GM23338 (cell line): Measurements from ENCODE around the gene NOP56. TPM values are rescaled to one million over a fixed set of nuclear protein-coding genes. Genes with fewer than 3 reads are reported as not detected.

Experiments used
- ATAC-seq: fragments of 200-7000 bp; cut with Tn5 transposase; 3 replicates; pipeline ENCODE4 v1.9.1; 2020
- DNase-seq: peaks from one replicate; pipeline ENCODE4 v3.0.0-alpha.2; 2015; ENCODE audit warnings: low spot score
- H2AFZ ChIP-seq: fragments of 200-600 bp; sonication (generic); 2 replicates; pipeline ENCODE4 v1.8.0; 2016; ENCODE audit warnings: antibody characterized with exemption, mild to moderate bottlenecking, moderate library complexity
- H3F3A ChIP-seq: fragments of 200-600 bp; sonication (generic); replicated peaks from 2 replicates; pipeline ENCODE4 v1.8.0; 2017; ENCODE audit warnings: antibody characterized with exemption, mixed run types, low read depth
- H3K27ac ChIP-seq: fragments of 200-600 bp; sonication (generic); 2 replicates; pipeline ENCODE4 v1.6.1; 2016; ENCODE audit warnings: low read depth
- H3K27me3 ChIP-seq: fragments of 200-600 bp; sonication (generic); 2 replicates; pipeline ENCODE4 v1.8.0; 2016; ENCODE audit warnings: mild to moderate bottlenecking, mixed run types, moderate library complexity; ENCODE audit not compliant: insufficient read depth
- H3K36me3 ChIP-seq: fragments of 200-600 bp; sonication (generic); 2 replicates; pipeline ENCODE4 v1.8.0; 2016; ENCODE audit warnings: mild to moderate bottlenecking; ENCODE audit not compliant: insufficient read depth
- H3K4me1 ChIP-seq: fragments of 200-600 bp; sonication (generic); 2 replicates; pipeline ENCODE4 v1.8.0; 2016; ENCODE audit warnings: mild to moderate bottlenecking, moderate library complexity; ENCODE audit not compliant: insufficient read depth
- H3K4me2 ChIP-seq: fragments of 200-600 bp; sonication (generic); 2 replicates; pipeline ENCODE4 v1.7.1; 2017; ENCODE audit warnings: mixed run types
- H3K4me3 ChIP-seq: fragments of 200-600 bp; sonication (generic); 2 replicates; pipeline ENCODE4 v1.6.1; 2016; ENCODE audit warnings: mixed run types
- H3K79me2 ChIP-seq: fragments of 200-600 bp; sonication (generic); replicated peaks from 2 replicates; pipeline ENCODE4 v1.8.0; 2017; ENCODE audit warnings: mild to moderate bottlenecking; ENCODE audit not compliant: insufficient read depth
- H3K9me2 ChIP-seq: fragments of 200-600 bp; sonication (generic); 2 replicates; pipeline ENCODE4 v1.8.0; 2017; ENCODE audit not compliant: insufficient read depth
- H4K20me1 ChIP-seq: fragments of 200-600 bp; sonication (generic); replicated peaks from 2 replicates; pipeline ENCODE4 v1.8.0; 2017; ENCODE audit warnings: mild to moderate bottlenecking; ENCODE audit not compliant: insufficient read depth
- H3K27ac Mint-ChIP-seq: 2 replicates; pipeline ENCODE4 v1.8.0; 2020; ENCODE audit warnings: inconsistent platforms, mild to moderate bottlenecking, moderate library complexity, mixed read lengths
- H3K27me3 Mint-ChIP-seq: 3 replicates; pipeline ENCODE4 v1.8.0; 2022; ENCODE audit warnings: low read depth, mild to moderate bottlenecking, moderate library complexity, mixed read lengths, inconsistent platforms; ENCODE audit not compliant: insufficient read depth, poor library complexity
- H3K36me3 Mint-ChIP-seq: 3 replicates; pipeline ENCODE4 v1.8.0; 2021; ENCODE audit warnings: low read depth, mild to moderate bottlenecking, inconsistent platforms, moderate library complexity, mixed read lengths
- H3K4me1 Mint-ChIP-seq: 3 replicates; pipeline ENCODE4 v1.8.0; 2020; ENCODE audit warnings: mild to moderate bottlenecking, inconsistent platforms, mixed read lengths
- H3K4me3 Mint-ChIP-seq: 3 replicates; pipeline ENCODE4 v1.8.0; 2021; ENCODE audit warnings: moderate library complexity, mild to moderate bottlenecking, inconsistent platforms, mixed read lengths
- H3K9me3 Mint-ChIP-seq: 3 replicates; pipeline ENCODE4 v1.8.0; 2020; ENCODE audit warnings: moderate library complexity, mild to moderate bottlenecking, inconsistent platforms, mixed read lengths
- CREB1 ChIP-seq: fragments of 250-450 bp; sonication (Bioruptor Pico); IDR thresholded peaks from 2 replicates; pipeline ENCODE4 v1.5.0; 2020; ENCODE audit warnings: low read depth, mild to moderate bottlenecking, moderate library complexity
- CTCF ChIP-seq, 2 experiments: fragments of 200-600 bp in 1 of 2; sonication (generic) in 1 of 2; conservative IDR thresholded peaks; 2 replicates each; pipeline versions ENCODE4 v1.5.1 to v1.6.1; 2016 to 2017; ENCODE audit warnings: antibody characterized with exemption in 2 of 2, low read depth in 2 of 2, mild to moderate bottlenecking in 2 of 2, moderate library complexity in 1 of 2
- ETS1 ChIP-seq: IDR thresholded peaks from 2 replicates; pipeline ENCODE4 v1.6.1; 2016; ENCODE audit warnings: antibody characterized with exemption
- EZH2 ChIP-seq: fragments of 200-600 bp; sonication (generic); IDR thresholded peaks from one replicate; pipeline ENCODE4 v1.8.0; 2017; ENCODE audit warnings: antibody characterized with exemption, mild to moderate bottlenecking, low read depth; ENCODE audit not compliant: unreplicated experiment
- JUNB ChIP-seq: IDR thresholded peaks from one replicate; pipeline ENCODE4 v1.6.1; 2016; ENCODE audit warnings: antibody characterized with exemption; ENCODE audit not compliant: unreplicated experiment
- POLR2AphosphoS5 ChIP-seq: IDR thresholded peaks from 2 replicates; pipeline ENCODE4 v1.6.1; 2016; ENCODE audit warnings: antibody characterized with exemption, low read depth
- REST ChIP-seq: IDR thresholded peaks from one replicate; pipeline ENCODE4 v1.6.1; 2018; ENCODE audit warnings: antibody characterized with exemption; ENCODE audit not compliant: unreplicated experiment
- STAT1 ChIP-seq: IDR thresholded peaks from one replicate; pipeline ENCODE4 v1.6.1; 2016; ENCODE audit warnings: antibody characterized with exemption; ENCODE audit not compliant: unreplicated experiment
- ZNF114 ChIP-seq: fragments of 250-450 bp; sonication (Bioruptor Pico); IDR thresholded peaks from 2 replicates; pipeline ENCODE4 v1.5.0; 2020; ENCODE audit warnings: mild to moderate bottlenecking, moderate library complexity
- ZNF331 ChIP-seq: fragments of 250-450 bp; sonication (Bioruptor Pico); IDR thresholded peaks from 2 replicates; pipeline ENCODE4 v1.5.0; 2020; ENCODE audit warnings: low read depth, mild to moderate bottlenecking, moderate library complexity
- ZNF462 ChIP-seq: fragments of 250-450 bp; sonication (Bioruptor Pico); IDR thresholded peaks from 2 replicates; pipeline ENCODE4 v1.5.0; 2020; ENCODE audit warnings: mild to moderate bottlenecking, moderate library complexity
- polyA plus RNA-seq: library from polyadenylated mRNA; unstranded; fragments of >200 nt; fragmentation: Nextera tagmentation; extraction: Ambion mirVana; gene quantifications from 2 replicates; pipeline ENCODE4 v1.2.1, GENCODE V29; 2016
- total RNA-seq: library from RNA; depleted of rRNA; stranded (reverse); fragments of >200 nt; shearing (Covaris generic); gene quantifications from 2 replicates; pipeline ENCODE4 v1.2.3, GENCODE V29; 2014

Gene NOP56
- total and polyA plus RNA-seq, 2 experiments from 2014 or later: 447 to 576 TPM

- Histone ChIP-seq H3F3A (no peaks in the 10 kb centered on the region), H3K4me3 (no peak overlapping the region), H3K27ac (no peak overlapping the region), H3K4me2 (no peak overlapping the region), H2AFZ (no peak overlapping the region), H4K20me1 (no peaks in the 10 kb centered on the region), H3K27me3 (no peaks in the 10 kb centered on the region), H3K36me3 (no peaks in the 10 kb centered on the region), H3K79me2 (no peaks in the 10 kb centered on the region), H3K9me2 (no peaks in the 10 kb centered on the region), H3K4me1 (no peaks in the 10 kb centered on the region)
- peaks cover 5% of the 10 kb centered on the region; the same call in 2 of the 3 replicates for H3K4me1 Mint-ChIP-seq
- peaks cover 28% of the 10 kb centered on the region for H3K9me3 Mint-ChIP-seq
- TF ChIP-seq ZNF331 (CRISPR knock-in tag): no peak
- TF ChIP-seq EZH2: no peak
- no peak for TF ChIP-seq JUNB
- TF ChIP-seq ETS1: no peak
- TF ChIP-seq ZNF114 (CRISPR knock-in tag): no peak
- TF ChIP-seq STAT1: no peak
- no peak for TF ChIP-seq POLR2AphosphoS5
- TF ChIP-seq CTCF (conservative IDR thresholded peaks at IDR 0.05; ENCODE audit: low read depth in 2 of 2): no peak
- TF ChIP-seq REST: no peak
- H3K36me3 Mint-ChIP-seq: peaks cover 5% of the 10 kb centered on the region; the same call in 2 of the 3 replicates
- no peak overlapping the region for H3K27ac Mint-ChIP-seq
- no peaks in the 10 kb centered on the region for H3K27me3 Mint-ChIP-seq
- DNase-seq (no peak), ATAC-seq (no peak)
- H3K4me3 Mint-ChIP-seq: no peak overlapping the region
Measured at GRCh38 chr20:2604506-2604835, 48.0 kb upstream of the NOP56 start.

- Histone ChIP-seq H2AFZ (no peak overlapping the region), H3K27me3 (no peaks in the 10 kb centered on the region), H3K27ac (no peak overlapping the region), H3K4me2 (no peak overlapping the region), H3K9me2 (no peaks in the 10 kb centered on the region), H3F3A (no peaks in the 10 kb centered on the region), H3K36me3 (no peaks in the 10 kb centered on the region), H3K4me3 (no peak overlapping the region), H3K4me1 (no peaks in the 10 kb centered on the region), H4K20me1 (no peaks in the 10 kb centered on the region), H3K79me2 (no peaks in the 10 kb centered on the region)
- H3K27me3 Mint-ChIP-seq: peaks cover 4% of the 10 kb centered on the region
- H3K36me3 Mint-ChIP-seq: peaks cover 5% of the 10 kb centered on the region; the same call in 2 of the 3 replicates
- no peak overlapping the region for H3K4me3 Mint-ChIP-seq
- H3K4me1 Mint-ChIP-seq: no peaks in the 10 kb centered on the region; the same call in 2 of the 3 replicates
- H3K9me3 Mint-ChIP-seq: peaks cover 28% of the 10 kb centered on the region
- ATAC-seq (no peak), DNase-seq (peak; percentile 35)
- H3K27ac Mint-ChIP-seq: no peak overlapping the region
- TF ChIP-seq ZNF462 (CRISPR knock-in tag) (no peak), CREB1 (CRISPR knock-in tag) (no peak)
Measured at GRCh38 chr20:2606507-2607006, 45.9 kb upstream of the NOP56 start.
